IMR-90 (cell line): ENCODE data around the gene ZNF599. TPM values are rescaled to one million over a fixed set of nuclear protein-coding genes. Genes with fewer than 3 reads are reported as not detected.

Experiments used
- ATAC-seq: fragments of 200-7000 bp; cut with Tn5 transposase; 2 replicates; pipeline ENCODE4 v1.9.1; 2020; ENCODE audit warnings: low read depth, mild to moderate bottlenecking, moderate library complexity
- BruUV-seq: library from RNA; stranded (reverse); fragments of 400-500 nt; replicated peaks from 2 replicates; lab custom pipeline; 2021; lab: Mats Ljungman, UMichigan
- CTCF ChIA-PET: fragments of 300-600 bp; formaldehyde crosslinking; extraction: SDS; loops from one replicate; lab custom pipeline; 2021; ENCODE audit warnings: antibody characterized with exemption; lab: Yijun Ruan, JAX
- POLR2A ChIA-PET: fragments of 300-600 bp; sonication (Branson Sonifier 250); formaldehyde crosslinking; loops from one replicate; lab custom pipeline; 2022; ENCODE audit warnings: antibody characterized with exemption; ENCODE audit not compliant: unreplicated experiment; lab: Charles Lee
- DNase-seq: peaks from one replicate; pipeline ENCODE4 v3.0.0; 2013
- H2AFZ ChIP-seq: replicated peaks from 2 replicates; pipeline ENCODE3; 2013; ENCODE audit warnings: low read length, mild to moderate bottlenecking; ENCODE audit not compliant: poor library complexity
- H2AK5ac ChIP-seq: 2 replicates; pipeline ENCODE4 v1.6.1; 2013; ENCODE audit warnings: low read depth, low read length, inconsistent platforms
- H2AK9ac ChIP-seq: replicated peaks from 2 replicates; pipeline ENCODE3; 2013; ENCODE audit warnings: mild to moderate bottlenecking, low read depth, low read length, moderate library complexity; ENCODE audit not compliant: poor library complexity
- H2BK120ac ChIP-seq: 2 replicates; pipeline ENCODE4 v1.6.1; 2013; ENCODE audit warnings: low read depth, low read length, inconsistent platforms
- H2BK15ac ChIP-seq: 3 replicates; pipeline ENCODE4 v1.6.1; 2013; ENCODE audit warnings: low read depth, low read length, inconsistent platforms
- H2BK20ac ChIP-seq: 2 replicates; pipeline ENCODE4 v1.6.1; 2013; ENCODE audit warnings: low read depth, mild to moderate bottlenecking, inconsistent platforms, low read length, moderate library complexity
- H2BK5ac ChIP-seq: 2 replicates; pipeline ENCODE4 v1.6.1; 2013; ENCODE audit warnings: mild to moderate bottlenecking, low read depth, low read length, inconsistent platforms; ENCODE audit not compliant: poor library complexity, severe bottlenecking
- H3K14ac ChIP-seq: replicated peaks from 2 replicates; pipeline ENCODE4 v1.6.1; 2013; ENCODE audit warnings: low read depth, low read length, inconsistent platforms
- H3K18ac ChIP-seq: 2 replicates; pipeline ENCODE4 v1.6.1; 2013; ENCODE audit warnings: low read depth, low read length, control low read depth
- H3K23ac ChIP-seq: 2 replicates; pipeline ENCODE4 v1.6.1; 2013; ENCODE audit warnings: low read depth, low read length, inconsistent platforms
- H3K27ac ChIP-seq: 2 replicates; pipeline ENCODE4 v1.5.1; 2013; ENCODE audit warnings: mild to moderate bottlenecking, control low read depth, low read length; ENCODE audit not compliant: insufficient read depth
- H3K27me3 ChIP-seq: 2 replicates; pipeline ENCODE4 v1.6.1; 2013; ENCODE audit warnings: low read length; ENCODE audit not compliant: control insufficient read depth, insufficient read depth
- H3K36me3 ChIP-seq: 2 replicates; pipeline ENCODE4 v1.6.1; 2013; ENCODE audit warnings: low read length, mixed read lengths; ENCODE audit not compliant: control insufficient read depth, insufficient read depth
- H3K4ac ChIP-seq: 2 replicates; pipeline ENCODE4 v1.6.1; 2013; ENCODE audit warnings: low read depth, low read length, inconsistent platforms
- H3K4me1 ChIP-seq: 2 replicates; pipeline ENCODE4 v1.6.1; 2013; ENCODE audit warnings: low read length, mixed read lengths; ENCODE audit not compliant: control insufficient read depth, insufficient read depth
- H3K4me2 ChIP-seq: 2 replicates; pipeline ENCODE4 v1.6.1; 2013; ENCODE audit warnings: low read depth, mild to moderate bottlenecking, control low read depth, low read length, moderate library complexity
- H3K4me3 ChIP-seq: 2 replicates; pipeline ENCODE4 v1.5.1; 2013; ENCODE audit warnings: low read depth, mild to moderate bottlenecking, control low read depth, low read length, moderate library complexity; ENCODE audit not compliant: insufficient read depth
- H3K56ac ChIP-seq: 2 replicates; pipeline ENCODE4 v1.6.1; 2013; ENCODE audit warnings: low read length, inconsistent platforms; ENCODE audit not compliant: insufficient read depth; ENCODE audit errors: extremely low read depth
- H3K79me1 ChIP-seq, 2 experiments: 2 replicates each; pipeline ENCODE4 v1.6.1; 2013; ENCODE audit warnings: low read length in 2 of 2, inconsistent platforms in 1 of 2, low read depth in 1 of 2
- H3K9ac ChIP-seq: 2 replicates; pipeline ENCODE4 v1.6.1; 2013; ENCODE audit warnings: low read depth, low read length, control low read depth
- H3K9me1 ChIP-seq: 2 replicates; pipeline ENCODE4 v1.6.1; 2013; ENCODE audit warnings: low read length, inconsistent platforms; ENCODE audit not compliant: insufficient read depth
- H3K9me3 ChIP-seq: 2 replicates; pipeline ENCODE4 v1.6.1; 2013; ENCODE audit warnings: low read length; ENCODE audit not compliant: control insufficient read depth, insufficient read depth
- H4K20me1 ChIP-seq: 2 replicates; pipeline ENCODE4 v1.6.1; 2013; ENCODE audit warnings: low read length, inconsistent platforms; ENCODE audit not compliant: insufficient read depth
- H4K5ac ChIP-seq: 2 replicates; pipeline ENCODE4 v1.6.1; 2013; ENCODE audit warnings: mild to moderate bottlenecking, low read depth, low read length, control low read depth
- H4K8ac ChIP-seq, 2 experiments: 2 replicates each; pipeline ENCODE4 v1.6.1; 2013; ENCODE audit warnings: low read depth in 2 of 2, low read length in 2 of 2, control low read depth in 1 of 2, inconsistent platforms in 1 of 2
- H4K91ac ChIP-seq: 2 replicates; pipeline ENCODE4 v1.6.1; 2013; ENCODE audit warnings: low read depth, low read length, inconsistent platforms; ENCODE audit not compliant: insufficient read depth
- BHLHE40 ChIP-seq: fragments of 150-350 bp; IDR thresholded peaks from 2 replicates; pipeline ENCODE4 v1.6.1; 2016; ENCODE audit warnings: mild to moderate bottlenecking, low read depth, low read length
- CEBPB ChIP-seq: IDR thresholded peaks from 2 replicates; pipeline ENCODE4 v1.6.1; 2012; ENCODE audit warnings: low read depth, low read length, improper control_type of control experiment
- CHD1 ChIP-seq: IDR thresholded peaks from 2 replicates; pipeline ENCODE4 v1.6.1; 2012; ENCODE audit warnings: low read depth, low read length, improper control_type of control experiment
- MXI1 ChIP-seq: IDR thresholded peaks from 2 replicates; pipeline ENCODE4 v1.6.1; 2012; ENCODE audit warnings: low read depth, mild to moderate bottlenecking, low read length, moderate library complexity, borderline replicate concordance
- POLR2A ChIP-seq: IDR thresholded peaks from 2 replicates; pipeline ENCODE4 v1.6.1; 2012; ENCODE audit warnings: mild to moderate bottlenecking, low read depth, low read length
- RAD21 ChIP-seq: IDR thresholded peaks from 2 replicates; pipeline ENCODE4 v1.6.1; 2012; ENCODE audit warnings: low read length, improper control_type of control experiment
- RCOR1 ChIP-seq: IDR thresholded peaks from 2 replicates; pipeline ENCODE4 v1.6.1; 2012; ENCODE audit warnings: mild to moderate bottlenecking, low read length, improper control_type of control experiment; ENCODE audit not compliant: insufficient replicate concordance
- RFX5 ChIP-seq: IDR thresholded peaks from 2 replicates; pipeline ENCODE4 v1.8.0; 2012; ENCODE audit warnings: low read depth, mild to moderate bottlenecking, low read length, moderate library complexity
- SMC3 ChIP-seq: fragments of 150-350 bp; IDR thresholded peaks from 2 replicates; pipeline ENCODE4 v1.6.1; 2016; ENCODE audit warnings: low read depth, mild to moderate bottlenecking, antibody characterized with exemption, low read length, moderate library complexity
- USF2 ChIP-seq: fragments of 150-350 bp; IDR thresholded peaks from 2 replicates; pipeline ENCODE4 v1.6.1; 2017; ENCODE audit warnings: mild to moderate bottlenecking, antibody characterized with exemption, low read length, low read depth
- WGBS, 2 experiments: methylation state at CpG; one replicate each; pipeline versions ENCODE4 v1.1.5 to v1.1.7; 2013; ENCODE audit warnings: missing lambda C conversion rate in 2 of 2; ENCODE audit not compliant: insufficient read length in 1 of 2; ENCODE audit errors: extremely low coverage in 2 of 2; 5-methylcytosine and 5-hydroxymethylcytosine counted together
- dilution Hi-C: fragments of 300-500 bp; cut with HindIII; formaldehyde crosslinking; loops from one replicate; pipeline ENCODE4 v1.14.3; 2018; ENCODE audit warnings: low sequenced_read_pairs; ENCODE audit not compliant: unreplicated experiment
- in situ Hi-C: fragments of 300-500 bp; cut with MboI; formaldehyde crosslinking; loops from 3 replicates; pipeline ENCODE4 v1.14.3; 2019; ENCODE audit warnings: low sequenced_read_pairs, inconsistent platforms, mixed read lengths
- intact Hi-C: fragments of 100-400 bp; cut with micrococcal nuclease; formaldehyde crosslinking; loops from 2 replicates; pipeline ENCODE4 v1.10.0; 2022
- polyA plus RNA-seq, 3 experiments: library from polyadenylated mRNA; depleted of rRNA; stranded (reverse); fragments of >200 nt; gene quantifications; 2 replicates each; pipeline ENCODE4 v1.2.3, GENCODE V29; 2012; ENCODE audit warnings: low replicate concordance in 1 of 3
- total RNA-seq: library from RNA; depleted of rRNA; stranded (reverse); fragments of >200 nt; gene quantifications from 2 replicates; pipeline ENCODE4 v1.2.3, GENCODE V29; 2012

Gene ZNF599
- total and polyA plus RNA-seq, 2 of the 4 experiments (the other 2 are of a cell fraction), result 3.4 to 5.9 TPM

- WGBS, 2 experiments, result 40% methylated on average over 1 of the region's 7 CpGs; no CpG with 5 or more reads in 1 of the 2 experiments
- Histone ChIP-seq H3K27ac (no peak overlapping the region), H2BK20ac (no peak overlapping the region), H3K36me3 (peaks cover 3% of the 10 kb centered on the region; the same call in 1 of the 2 replicates), H3K14ac (no peak overlapping the region), H4K91ac (no peak overlapping the region), H3K9me3 (no peaks in the 10 kb centered on the region; the same call in 1 of the 2 replicates), H2AK5ac (no peak overlapping the region), H3K4me3 (no peak overlapping the region), H4K5ac (no peak overlapping the region), H3K79me1 (peaks cover 10 to 16% of the 10 kb centered on the region in 2 experiments), H3K9me1 (peaks cover 4% of the 10 kb centered on the region; the same call in 1 of the 2 replicates), H2AFZ (no peak overlapping the region), H2BK120ac (no peak overlapping the region), H3K27me3 (peaks cover 2% of the 10 kb centered on the region; the same call in 1 of the 2 replicates), H4K8ac (no peak overlapping the region; a peak in 1 of 4 replicates), H2AK9ac (no peak overlapping the region), H3K9ac (no peak overlapping the region), H3K4me2 (no peak overlapping the region), H3K56ac (no peak overlapping the region), H3K4me1 (peaks cover 8% of the 10 kb centered on the region), H3K18ac (no peak overlapping the region), H2BK15ac (no peak overlapping the region), H3K4ac (no peak overlapping the region), H4K20me1 (no peaks in the 10 kb centered on the region), H3K23ac (no peak overlapping the region), H2BK5ac (no peak overlapping the region)
- DNase-seq, result no peak
- intact Hi-C loops, result no loop called here
- dilution Hi-C loops, result no loop called here
- no peak for ATAC-seq
- POLR2A ChIA-PET, result no interaction called here
- BruUV-seq, result no TSS peak
- no peak for TF ChIP-seq SMC3
- TF ChIP-seq POLR2A, result no peak
- no peak for TF ChIP-seq CEBPB
- no peak for TF ChIP-seq RAD21
- TF ChIP-seq MXI1, result no peak
- TF ChIP-seq USF2, result no peak
- no peak for TF ChIP-seq CHD1
- no peak for TF ChIP-seq RCOR1
- no peak for TF ChIP-seq BHLHE40
- TF ChIP-seq RFX5, result no peak
- CTCF ChIA-PET, result no interaction called here
- in situ Hi-C loops, result no loop called here
These were observed 41.1 kb downstream of the ZNF599 start for GRCh38 chr19:34731964-34732363.
